ENCODE measurements around the gene SPEN. TPM values are rescaled to one million over a fixed set of nuclear protein-coding genes. Genes with fewer than 3 reads are reported as not detected.

SPEN gene
- polyA plus RNA-seq, 1 donor (not counting 4 experiments of a cell fraction or from before 2014, with no cell fraction given) = 8.9 TPM

DNA sequence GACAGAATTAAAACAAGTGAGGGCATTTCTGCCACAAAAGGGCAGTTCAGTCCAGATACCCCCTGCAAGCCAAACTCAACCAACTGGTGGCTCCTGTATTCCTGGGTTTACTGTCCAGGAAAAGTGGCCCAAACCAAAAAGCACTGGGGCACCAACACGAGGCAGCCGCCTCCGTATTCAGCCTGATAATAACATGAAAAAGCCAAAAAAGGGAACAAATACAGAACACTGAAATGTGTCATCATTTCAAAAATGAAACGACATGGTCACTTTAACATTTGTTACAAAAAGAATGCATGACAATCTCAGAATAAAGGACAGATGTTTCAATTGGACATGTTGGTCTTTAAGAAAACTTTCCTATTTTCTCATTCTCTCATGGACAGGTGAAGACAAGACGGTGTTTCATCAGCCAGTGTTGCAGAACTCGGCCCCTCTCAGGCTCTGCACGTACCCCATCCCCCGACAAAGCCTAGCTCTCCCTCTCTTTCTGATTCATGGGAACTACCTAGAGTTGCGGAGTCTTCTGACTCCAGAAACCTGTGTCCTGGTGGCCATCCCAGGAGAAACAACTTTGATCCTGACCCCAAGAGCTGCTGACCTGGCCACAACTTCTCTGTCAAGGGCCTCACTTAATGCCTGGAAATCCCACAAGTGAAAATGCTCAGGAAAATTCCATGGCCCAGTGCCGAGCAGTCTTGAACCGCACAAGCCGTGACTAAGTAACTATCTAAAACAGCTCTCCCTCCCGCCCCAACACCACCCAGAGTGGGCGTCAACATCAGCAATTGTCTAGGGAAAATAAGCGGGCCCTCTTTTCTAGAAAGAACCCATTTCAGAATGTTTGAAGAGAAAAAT is 101.3 kb downstream of the SPEN start:
- Histone ChIP-seq H3K9me1 (ENCODE audit: control insufficient read depth, extremely low read depth, insufficient read depth, low read length) (peaks cover 2% of the 10 kb centered on the region), H2AFZ (ENCODE audit: control insufficient read depth, low read length) (no peak overlapping the region), H3K4me1 (ENCODE audit: control insufficient read depth, extremely low read depth, insufficient read depth, low read length) (peaks cover 61% of the 10 kb centered on the region), H3K27ac (ENCODE audit: control insufficient read depth, insufficient read depth, low read length) (peak overlapping the region; percentile 98), H3K36me3 (ENCODE audit: control insufficient read depth in 2 of 2, extremely low read depth in 1 of 2, insufficient read depth in 2 of 2, low read length in 2 of 2) (peaks cover 29 to 32% of the 10 kb centered on the region in 2 experiments), H3K79me2 (ENCODE audit: control insufficient read depth, insufficient read depth, low read length) (peaks cover 24% of the 10 kb centered on the region), H3K4me2 (ENCODE audit: control insufficient read depth, extremely low read depth, insufficient read depth, low read depth, low read length) (peak overlapping the region; percentile 81), H3K4me3 (ENCODE audit: control insufficient read depth in 2 of 3, extremely low read depth in 1 of 3, insufficient read depth in 2 of 3, low read depth in 1 of 3, low read length in 3 of 3) (peak overlapping the region in 1 of 3 experiments; percentile 28), H3K27me3 (ENCODE audit: control insufficient read depth, extremely low read depth, insufficient read depth, low read length) (no peaks in the 10 kb centered on the region), H4K20me1 (ENCODE audit: control insufficient read depth, extremely low read depth, insufficient read depth, low read length) (no peaks in the 10 kb centered on the region), H3K9me3 (ENCODE audit: control insufficient read depth, low read depth, low read length) (no peaks in the 10 kb centered on the region), H3K9ac (ENCODE audit: control insufficient read depth, extremely low read depth, insufficient read depth, low read length) (peak overlapping the region; percentile 96)
- peak; percentile 55 for DNase-seq (ENCODE audit: low read depth, low spot score)
- dilution Hi-C loops (cut with MboI; ENCODE audit: extremely low pct_ligation_motif_present, low sequenced_read_pairs) = no loop called here
- TF ChIP-seq CTCF (optimal IDR thresholded peaks at IDR 0.05 in 1 of 3, IDR thresholded peaks at IDR 0.05 in 1 of 3, conservative IDR thresholded peaks at IDR 0.05 in 1 of 3; ENCODE audit: extremely low read depth in 1 of 3, insufficient read depth in 2 of 3, low read length in 3 of 3) (no peak), EZH2 (IDR thresholded peaks at IDR 0.05; ENCODE audit: low read length) (no peak)
- peak; percentile 82 for FAIRE-seq

GRCh38 chr1:15949453-15950245 is 102.1 kb downstream of the SPEN start:
- Histone ChIP-seq H3K27me3 (ENCODE audit: control insufficient read depth, extremely low read depth, insufficient read depth, low read length) (no peaks in the 10 kb centered on the region), H2AFZ (ENCODE audit: control insufficient read depth, low read length) (no peak overlapping the region), H3K9me1 (ENCODE audit: control insufficient read depth, extremely low read depth, insufficient read depth, low read length) (peaks cover 2% of the 10 kb centered on the region), H3K79me2 (ENCODE audit: control insufficient read depth, insufficient read depth, low read length) (peaks cover 32% of the 10 kb centered on the region), H3K36me3 (ENCODE audit: control insufficient read depth in 2 of 2, extremely low read depth in 1 of 2, insufficient read depth in 2 of 2, low read length in 2 of 2) (peaks cover 25 to 32% of the 10 kb centered on the region in 2 experiments), H3K27ac (ENCODE audit: control insufficient read depth, insufficient read depth, low read length) (peak overlapping the region; percentile 98), H3K4me2 (ENCODE audit: control insufficient read depth, extremely low read depth, insufficient read depth, low read depth, low read length) (peak overlapping the region; percentile 81), H3K4me1 (ENCODE audit: control insufficient read depth, extremely low read depth, insufficient read depth, low read length) (peaks cover 68% of the 10 kb centered on the region), H3K9ac (ENCODE audit: control insufficient read depth, extremely low read depth, insufficient read depth, low read length) (peak overlapping the region; percentile 96), H4K20me1 (ENCODE audit: control insufficient read depth, extremely low read depth, insufficient read depth, low read length) (no peaks in the 10 kb centered on the region), H3K9me3 (ENCODE audit: control insufficient read depth, low read depth, low read length) (no peaks in the 10 kb centered on the region), H3K4me3 (ENCODE audit: control insufficient read depth in 2 of 3, extremely low read depth in 1 of 3, insufficient read depth in 2 of 3, low read depth in 1 of 3, low read length in 3 of 3) (peak overlapping the region in 1 of 3 experiments; percentile 28)
- TF ChIP-seq CTCF (optimal IDR thresholded peaks at IDR 0.05 in 1 of 3, IDR thresholded peaks at IDR 0.05 in 1 of 3, conservative IDR thresholded peaks at IDR 0.05 in 1 of 3; ENCODE audit: extremely low read depth in 1 of 3, insufficient read depth in 2 of 3, low read length in 3 of 3) (no peak), EZH2 (IDR thresholded peaks at IDR 0.05; ENCODE audit: low read length) (no peak)
- peak; percentile 72 for FAIRE-seq
- dilution Hi-C loops (cut with MboI; ENCODE audit: extremely low pct_ligation_motif_present, low sequenced_read_pairs) = no loop called here
- peak; percentile 99 for DNase-seq (ENCODE audit: low read depth, low spot score)

Data from keratinocyte (primary cell).